ENCODE measurements around the gene SH2D3A. TPM values are rescaled to one million over a fixed set of nuclear protein-coding genes. Genes with fewer than 3 reads are reported as not detected.

The SH2D3A gene
- total and polyA plus RNA-seq, 2 of the 8 experiments (the other 6 are each of a cell fraction or from before 2014, with no cell fraction given) = 14.5 to 22.1 TPM

DNA sequence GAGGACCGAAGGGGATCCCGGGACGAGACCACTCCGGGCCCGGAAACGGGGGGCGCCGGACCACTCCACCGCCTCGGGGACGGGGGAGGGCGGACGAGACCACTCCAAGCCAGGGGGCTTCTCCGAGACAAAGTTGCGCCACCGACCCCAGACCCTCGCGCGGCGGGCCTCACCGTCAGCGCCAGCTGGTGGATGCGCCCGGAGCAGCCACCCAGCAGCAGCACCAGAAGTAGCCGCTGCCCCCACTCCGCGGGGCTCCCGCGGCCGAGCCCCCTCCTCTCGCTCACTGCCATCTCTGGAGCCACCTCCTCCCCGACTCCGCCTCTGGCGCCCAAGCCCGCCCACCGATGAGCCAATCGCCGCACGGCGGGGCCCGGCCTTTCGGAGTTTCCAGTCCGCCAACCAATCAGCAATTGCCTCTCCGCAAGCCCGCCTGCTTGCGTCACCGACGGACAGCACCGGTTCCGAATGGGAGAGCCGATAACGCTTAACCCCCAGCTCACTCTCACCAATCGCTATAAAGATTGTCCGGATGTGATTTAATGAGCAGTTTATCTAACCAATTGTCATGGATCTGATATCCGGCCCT, 29.9 kb downstream of the SH2D3A start, which contains the start of gene GPR108:
Gene GPR108 (minus strand): TSS at position 297 of the 589 bp plus-strand sequence. CDS start 4 bp downstream, at position 293.
- H4K5ac ChIP-seq (ENCODE audit: insufficient read length, low read depth, low read length) = peak within 1 kb of the TSS; percentile 88
- H3K56ac ChIP-seq (replicated peaks; ENCODE audit: insufficient read length, low read depth, low read length) = peak within 1 kb of the TSS; percentile 63
- H2BK120ac ChIP-seq (replicated peaks; ENCODE audit: low read depth, low read length) = no peak within 1 kb of the TSS
- H3K18ac ChIP-seq (ENCODE audit: extremely low read depth, low read length) = peak within 1 kb of the TSS; percentile 78
- H3K79me2 ChIP-seq (ENCODE audit: control insufficient read depth in 1 of 2, insufficient read depth in 2 of 2, low read length in 2 of 2) = peaks cover 0 to 13% of the 10 kb centered on the region in 2 experiments; a peak in 1 of 4 replicates
- H3K36me3 ChIP-seq (ENCODE audit: control insufficient read depth in 2 of 4, insufficient read depth in 4 of 4, low read length in 3 of 4) = peaks cover 0 to 4% (median 0%) of the 10 kb centered on the region in 4 experiments; a peak in 2 of 8 replicates
- ChIA-PET POLR2A (ENCODE audit: partially characterized antibody) (interaction anchor here (0.6 to 9.7 kb wide), 15 partner anchors 9 to 461 kb away, joined by 3 to 110 read pairs (median 3); partner anchors contain the start of genes SH2D3A, TNFSF9 and VAV1), CTCF (ENCODE audit: partially characterized antibody) (interaction anchor here (0.9 to 4.7 kb wide), 15 partner anchors 14 to 221 kb away, joined by 3 to 31 read pairs (median 4); partner anchors contain the start of genes C3 and VAV1)
- H4K8ac ChIP-seq (ENCODE audit: extremely low read depth, insufficient read depth, low read length) = peak within 1 kb of the TSS; percentile 95
- 0 out of 2 replicates have a peak within 1 kb of the TSS, but pooled peaks have one; percentile 9 for H2BK20ac ChIP-seq (ENCODE audit: low read length)
- H3K4me1 ChIP-seq (replicated peaks in 1 of 4; ENCODE audit: control insufficient read depth in 3 of 4, insufficient read depth in 4 of 4, low read length in 3 of 4) = peaks cover 4 to 28% (median 16%) of the 10 kb centered on the region in 4 experiments
- H3K14ac ChIP-seq (ENCODE audit: insufficient read length) = no peak within 1 kb of the TSS
- DNase-seq (ENCODE audit: low read depth in 1 of 2, low spot score in 2 of 2) (peak; percentile 99), FAIRE-seq (no peak)
- H3K9me3 ChIP-seq (ENCODE audit: insufficient read depth in 2 of 2, low read depth in 1 of 2, low read length in 1 of 2) = no peaks in the 10 kb centered on the region
- peaks cover 0 to 1% of the 10 kb centered on the region in 2 experiments for H4K20me1 ChIP-seq (replicated peaks in 1 of 2; ENCODE audit: control insufficient read depth in 1 of 2, insufficient read depth in 2 of 2, low read length in 2 of 2)
- peak within 1 kb of the TSS; percentile 73 to 93 (median 88) for H3K9ac ChIP-seq (replicated peaks in 1 of 4; ENCODE audit: extremely low read depth in 1 of 4, low read depth in 3 of 4, low read length in 3 of 4)
- H2BK12ac ChIP-seq (ENCODE audit: low read depth, low read length) = peak within 1 kb of the TSS; percentile 91
- peak within 1 kb of the TSS; percentile 92 for H4K91ac ChIP-seq (replicated peaks; ENCODE audit: insufficient read length, low read length)
- H3K4me3 ChIP-seq (ENCODE audit: extremely low read depth in 1 of 4, insufficient read depth in 2 of 4, low read depth in 3 of 4, low read length in 4 of 4) = peak within 1 kb of the TSS; percentile 50 to 86 (median 69)
- peaks cover 5% of the 10 kb centered on the region for H3K79me1 ChIP-seq (ENCODE audit: low read depth, low read length)
- no peaks in the 10 kb centered on the region for H3K27me3 ChIP-seq (replicated peaks in 1 of 4; ENCODE audit: control insufficient read depth in 3 of 4, extremely low read depth in 1 of 4, insufficient read depth in 3 of 4, low read length in 3 of 4)
- whole genome bisulfite sequencing, 2 experiments (ENCODE audit: extremely low coverage in 1 of 2, insufficient coverage in 1 of 2, insufficient read length in 1 of 2, insufficient replicate concordance in 2 of 2, low coverage in 1 of 2, low lambda C conversion rate in 2 of 2, missing lambda C conversion rate in 1 of 2) = 1% methylated on average over 24 of the region's 55 CpGs; no CpG with 5 or more reads in 1 of the 2 experiments
- H3K27ac ChIP-seq (ENCODE audit: low read depth, low read length) = peak within 1 kb of the TSS; percentile 97
- H2AFZ ChIP-seq (ENCODE audit: low read length) = peak within 1 kb of the TSS; percentile 16; the same call in 1 of the 2 replicates
- no peak within 1 kb of the TSS for H3K23ac ChIP-seq (ENCODE audit: insufficient read length)
- H2BK15ac ChIP-seq (ENCODE audit: low read length) = peak within 1 kb of the TSS; percentile 65; the same call in 1 of the 2 replicates
- H2AK5ac ChIP-seq (ENCODE audit: low read depth, low read length) = no peak within 1 kb of the TSS
- peak within 1 kb of the TSS; percentile 94 for H2BK5ac ChIP-seq (ENCODE audit: low read depth, low read length)
- H3K4ac ChIP-seq (replicated peaks; ENCODE audit: insufficient read length, low read depth, low read length) = peak within 1 kb of the TSS; percentile 13
- peaks cover 17% of the 10 kb centered on the region for H3K23me2 ChIP-seq (ENCODE audit: low read depth, low read length)
- peak within 1 kb of the TSS; percentile 78 to 87 for H3K4me2 ChIP-seq (ENCODE audit: insufficient read depth in 1 of 2, low read depth in 2 of 2, low read length in 2 of 2)
- TF ChIP-seq NANOG (IDR thresholded peaks at IDR 0.05; ENCODE audit: insufficient read depth, low read depth, low read length, poor library complexity, severe bottlenecking) = no peak
- TF ChIP-seq TCF12 (IDR thresholded peaks at IDR 0.05; ENCODE audit: low read depth, low read length) = no peak
- TF ChIP-seq CREB1 (IDR thresholded peaks at IDR 0.05) = peak; percentile 95
- TF ChIP-seq SRF (IDR thresholded peaks at IDR 0.05; ENCODE audit: low read depth, low read length) = no peak
- no peak for TF ChIP-seq SUZ12 (IDR thresholded peaks at IDR 0.05; ENCODE audit: low read length)
- no peak for TF ChIP-seq GTF2F1 (IDR thresholded peaks at IDR 0.05; ENCODE audit: borderline replicate concordance, low read depth, low read length)
- no peak for TF ChIP-seq ZNF274 (IDR thresholded peaks at IDR 0.05; ENCODE audit: borderline replicate concordance, extremely low read depth, low read length)
- no peak; the same call in 1 of the 2 replicates for TF ChIP-seq TEAD4 (IDR thresholded peaks at IDR 0.05; ENCODE audit: low read depth, low read length)
- TF ChIP-seq CHD1 (IDR thresholded peaks at IDR 0.05; ENCODE audit: low read depth, low read length) = peak; percentile 100
- TF ChIP-seq JUND (IDR thresholded peaks at IDR 0.05; ENCODE audit: low read length) = peak; percentile 100
- TF ChIP-seq, protein P1, sequence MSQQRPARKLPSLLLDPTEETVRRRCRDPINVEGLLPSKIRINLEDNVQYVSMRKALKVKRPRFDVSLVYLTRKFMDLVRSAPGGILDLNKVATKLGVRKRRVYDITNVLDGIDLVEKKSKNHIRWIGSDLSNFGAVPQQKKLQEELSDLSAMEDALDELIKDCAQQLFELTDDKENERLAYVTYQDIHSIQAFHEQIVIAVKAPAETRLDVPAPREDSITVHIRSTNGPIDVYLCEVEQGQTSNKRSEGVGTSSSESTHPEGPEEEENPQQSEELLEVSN (IDR thresholded peaks at IDR 0.05) = no peak
- TF ChIP-seq EGR1 (IDR thresholded peaks at IDR 0.05; ENCODE audit: borderline replicate concordance, low read depth, low read length) = peak; percentile 15; the same call in 1 of the 2 replicates

Data from H1 (cell line).